HG02840 (cell line): ENCODE measurements around the gene PIGA.

Experiments used
- ATAC-seq: cut with Tn5 transposase; IDR thresholded peaks from one replicate; pipeline ENCODE4 v1.9.1; 2021; ENCODE audit warnings: mild to moderate bottlenecking, moderate library complexity, moderate number of reproducible peaks; ENCODE audit not compliant: unreplicated experiment, low FRiP score

PIGA gene, protein sequence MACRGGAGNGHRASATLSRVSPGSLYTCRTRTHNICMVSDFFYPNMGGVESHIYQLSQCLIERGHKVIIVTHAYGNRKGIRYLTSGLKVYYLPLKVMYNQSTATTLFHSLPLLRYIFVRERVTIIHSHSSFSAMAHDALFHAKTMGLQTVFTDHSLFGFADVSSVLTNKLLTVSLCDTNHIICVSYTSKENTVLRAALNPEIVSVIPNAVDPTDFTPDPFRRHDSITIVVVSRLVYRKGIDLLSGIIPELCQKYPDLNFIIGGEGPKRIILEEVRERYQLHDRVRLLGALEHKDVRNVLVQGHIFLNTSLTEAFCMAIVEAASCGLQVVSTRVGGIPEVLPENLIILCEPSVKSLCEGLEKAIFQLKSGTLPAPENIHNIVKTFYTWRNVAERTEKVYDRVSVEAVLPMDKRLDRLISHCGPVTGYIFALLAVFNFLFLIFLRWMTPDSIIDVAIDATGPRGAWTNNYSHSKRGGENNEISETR

DNA sequence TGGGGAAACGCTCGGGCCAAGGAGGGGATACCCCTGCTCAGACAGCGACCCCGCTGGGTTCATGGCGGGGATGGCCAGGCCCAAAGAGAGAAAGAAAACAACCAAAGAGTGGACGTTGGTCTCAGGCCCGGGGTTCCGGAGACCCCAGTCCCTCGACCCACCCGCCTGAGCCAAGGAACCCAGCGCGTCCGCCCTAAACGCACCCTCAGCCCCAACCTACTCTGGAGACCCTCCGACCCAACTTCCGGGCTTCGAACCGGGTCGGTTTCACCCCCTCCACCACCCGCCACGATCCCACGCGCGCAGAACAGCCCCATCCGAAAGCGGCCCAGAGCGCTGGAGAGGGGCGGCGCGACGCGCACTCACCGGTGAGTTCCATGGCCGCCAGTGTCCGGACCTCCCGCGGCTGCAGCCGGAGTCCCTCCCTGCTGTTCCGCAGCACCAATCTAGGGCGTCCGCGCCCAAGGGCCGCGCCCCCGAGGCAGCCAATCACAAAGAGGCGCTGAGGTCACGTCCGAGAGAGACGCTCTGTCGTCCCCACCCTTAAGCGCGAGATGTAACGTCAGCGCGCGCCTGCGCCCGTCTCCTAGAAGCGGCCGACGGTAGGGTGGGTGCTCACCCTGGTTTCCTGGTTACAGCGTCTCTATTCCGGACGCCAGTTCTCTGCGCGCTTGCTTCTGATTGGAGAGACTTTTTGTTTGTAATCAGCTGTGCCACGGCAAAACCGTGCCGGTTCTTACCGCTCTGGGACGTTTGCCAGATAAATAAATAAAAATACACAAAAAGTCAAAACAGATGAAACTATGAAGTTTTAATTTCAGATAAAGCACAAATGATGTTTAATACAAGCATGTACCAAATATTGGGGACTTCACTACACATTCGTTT, at the start of gene PIGA:
TSS of gene PIGA (minus strand) at position 389 of the 888 bp plus-strand sequence. CDS start 3,593 bp downstream, outside the sequence.
- peak; percentile 100 for ATAC-seq

DNA sequence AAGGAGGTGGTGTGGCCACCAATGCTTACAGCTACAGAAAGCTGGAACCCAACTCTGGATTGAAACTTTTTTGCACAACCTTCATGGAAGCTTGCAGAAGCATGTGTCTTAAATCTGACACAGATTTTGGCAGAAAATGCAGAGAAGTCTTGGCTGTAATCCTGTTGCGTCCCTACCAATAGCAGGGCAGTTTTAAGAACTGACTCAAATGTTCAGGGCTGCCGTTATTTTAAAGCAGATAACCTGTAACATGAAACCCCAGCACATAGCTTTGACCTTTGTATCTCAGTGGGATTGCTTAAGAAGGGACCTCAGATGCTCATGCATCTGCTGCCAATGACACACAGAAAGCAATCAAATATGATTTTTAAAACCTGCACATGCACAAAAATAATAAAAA, 49.0 kb upstream of the PIGA start, which contains the start of gene VEGFD:
TSS of gene VEGFD (minus strand) at position 110 of the 400 bp plus-strand sequence. CDS start 467 bp downstream, outside the sequence.
- no peak for ATAC-seq

DNA sequence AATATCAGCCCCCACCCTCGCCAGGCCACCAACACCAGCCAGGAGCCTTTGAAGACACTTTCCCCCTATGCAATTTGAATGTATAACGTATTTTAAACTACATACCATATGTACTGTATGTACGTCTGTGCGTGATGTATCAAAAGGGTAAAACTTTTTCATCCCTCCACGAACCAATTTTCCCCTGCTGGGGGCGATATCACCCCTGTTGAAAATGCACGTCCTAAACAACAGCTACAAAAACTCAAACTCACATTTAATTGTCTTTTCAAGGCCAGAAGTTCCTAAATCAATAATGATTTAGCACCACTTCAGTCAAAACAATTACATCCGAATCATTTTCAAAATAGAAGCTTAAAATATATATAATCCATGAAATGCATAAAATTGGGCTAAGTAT, 47.5 kb upstream of the PIGA start:
- no peak for ATAC-seq

DNA sequence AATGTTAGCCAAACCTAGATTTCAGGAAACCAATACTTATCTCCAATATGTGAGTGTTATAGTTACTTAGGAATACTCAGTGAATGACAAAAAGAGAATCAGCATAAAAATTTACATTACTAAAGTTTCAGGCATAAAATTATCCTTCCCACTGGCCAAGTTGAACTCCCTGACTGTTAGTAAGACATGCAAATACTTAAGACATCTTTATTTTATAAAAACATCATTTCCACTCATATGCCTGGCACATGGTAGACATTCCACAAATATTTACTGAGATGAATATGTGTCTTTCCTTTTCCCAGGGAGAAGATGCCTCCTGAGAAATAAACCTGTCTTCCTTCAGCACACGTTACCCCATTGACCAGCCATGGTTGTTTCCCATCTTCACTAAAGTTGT, 41.6 kb upstream of the PIGA start:
- ATAC-seq, result no peak

DNA sequence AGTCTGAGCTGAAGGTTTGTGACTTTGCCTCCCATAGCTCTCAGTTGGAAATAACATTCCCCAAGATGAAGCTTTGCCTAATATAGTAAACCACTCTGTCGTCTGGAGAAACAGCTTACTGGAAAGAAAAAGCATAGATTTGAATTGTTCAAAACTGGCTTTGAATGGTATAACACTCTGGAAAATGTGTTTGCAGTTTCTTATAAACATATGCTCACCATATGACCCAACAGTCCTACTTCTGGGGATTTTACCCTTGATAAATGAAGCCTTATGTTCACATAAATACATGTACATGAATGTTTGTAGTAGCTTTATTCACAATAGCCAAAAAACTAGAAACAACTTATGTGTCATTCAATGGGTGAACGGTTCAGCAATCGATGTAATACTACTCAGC, 38.7 kb upstream of the PIGA start:
- no peak for ATAC-seq

DNA sequence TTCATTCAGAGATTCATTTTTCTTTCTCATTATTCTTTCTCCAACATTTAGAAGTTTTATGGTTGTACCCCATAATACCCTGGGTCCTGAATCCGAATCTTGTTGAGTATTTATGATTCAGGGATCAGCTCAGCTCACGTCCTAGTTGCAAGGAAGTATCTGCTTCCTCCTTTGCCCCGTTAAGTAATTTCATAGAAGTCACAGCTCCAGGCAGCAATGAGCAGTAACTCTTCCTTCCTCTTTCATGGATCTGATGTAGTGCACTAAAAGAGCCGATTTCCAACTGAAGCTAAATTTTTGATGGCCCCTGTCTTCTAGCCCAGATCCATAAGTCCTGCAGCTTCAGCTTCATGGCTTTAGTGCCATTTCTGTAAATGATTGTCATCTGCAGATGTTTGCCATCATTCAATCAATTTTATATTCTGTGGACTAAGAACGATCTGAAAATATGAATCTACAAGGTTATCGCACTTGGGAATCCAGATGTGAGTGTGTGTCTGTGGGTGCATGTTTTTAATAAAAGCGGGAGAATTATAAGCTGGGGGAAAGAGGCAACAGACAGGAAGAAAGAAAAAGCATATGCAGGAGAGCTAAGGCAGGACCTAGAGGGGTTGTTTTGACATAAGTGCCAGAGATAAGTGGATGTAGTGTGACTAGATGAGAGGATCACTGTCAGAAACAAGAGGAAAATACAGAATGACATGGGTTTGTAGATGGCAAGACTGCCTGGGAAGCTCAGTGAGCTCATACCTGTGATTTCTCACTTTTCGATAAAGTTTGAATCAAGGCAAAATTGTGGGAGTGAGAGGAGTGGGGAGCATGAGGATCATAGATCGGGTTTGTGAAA, 31.4 kb upstream of the PIGA start:
- no peak for ATAC-seq

DNA sequence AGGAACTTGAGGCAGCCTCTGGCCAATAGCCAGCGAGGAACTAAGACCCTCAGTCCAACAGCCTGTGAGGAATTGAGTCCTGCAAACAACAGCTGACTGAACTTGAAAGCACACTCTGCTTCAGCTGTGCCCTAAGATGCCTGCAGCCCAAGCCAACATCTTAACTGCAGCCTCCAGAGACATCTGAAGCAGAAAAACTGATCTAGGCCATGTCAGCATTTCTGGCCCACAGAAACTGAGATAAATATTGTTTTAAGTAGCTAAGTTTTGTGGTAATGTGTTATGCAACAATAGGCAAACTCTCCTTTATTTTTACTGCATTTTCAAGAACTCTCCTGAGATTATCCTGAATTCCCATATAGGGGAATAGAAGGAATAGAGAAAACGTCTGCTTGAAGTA, 24.4 kb upstream of the PIGA start:
- ATAC-seq, result no peak

DNA sequence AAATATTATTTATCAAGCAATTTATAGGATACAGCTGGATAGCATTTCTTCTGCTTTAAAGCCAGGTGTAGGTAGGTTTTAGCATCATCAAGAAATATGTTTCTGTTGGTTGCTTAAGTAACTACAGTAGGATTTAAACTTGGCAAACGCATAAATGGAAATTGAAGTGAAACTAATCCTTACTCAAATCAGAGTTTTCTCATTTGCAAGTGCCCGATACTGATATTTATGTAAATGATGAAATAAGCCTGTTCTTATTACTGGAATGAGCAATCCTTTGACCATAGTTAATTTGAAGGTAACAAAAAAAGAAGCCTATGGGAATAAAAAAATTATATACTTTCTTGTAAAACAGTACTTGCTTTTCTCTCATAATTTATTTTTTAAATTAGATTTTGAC, 23.2 kb upstream of the PIGA start:
- no peak for ATAC-seq

DNA sequence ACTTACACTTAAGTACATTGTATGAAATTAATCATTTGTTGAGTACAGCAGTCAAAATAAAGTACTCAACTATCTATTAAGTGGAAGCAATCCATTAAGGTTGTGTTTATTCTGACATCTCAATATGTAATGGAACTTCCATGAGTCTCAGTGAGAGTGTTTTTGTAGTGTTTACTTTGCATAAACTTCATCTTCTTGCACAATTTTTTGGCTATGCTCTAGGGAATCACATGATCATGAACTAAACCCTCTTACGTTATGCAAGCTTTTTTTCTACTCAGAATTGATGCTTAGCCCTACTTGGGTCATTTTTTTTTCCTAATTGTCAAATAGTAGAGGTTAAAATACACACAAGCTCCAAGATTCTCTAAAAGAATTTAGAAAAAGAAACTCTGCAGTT, 21.1 kb upstream of the PIGA start:
- ATAC-seq, result no peak

DNA sequence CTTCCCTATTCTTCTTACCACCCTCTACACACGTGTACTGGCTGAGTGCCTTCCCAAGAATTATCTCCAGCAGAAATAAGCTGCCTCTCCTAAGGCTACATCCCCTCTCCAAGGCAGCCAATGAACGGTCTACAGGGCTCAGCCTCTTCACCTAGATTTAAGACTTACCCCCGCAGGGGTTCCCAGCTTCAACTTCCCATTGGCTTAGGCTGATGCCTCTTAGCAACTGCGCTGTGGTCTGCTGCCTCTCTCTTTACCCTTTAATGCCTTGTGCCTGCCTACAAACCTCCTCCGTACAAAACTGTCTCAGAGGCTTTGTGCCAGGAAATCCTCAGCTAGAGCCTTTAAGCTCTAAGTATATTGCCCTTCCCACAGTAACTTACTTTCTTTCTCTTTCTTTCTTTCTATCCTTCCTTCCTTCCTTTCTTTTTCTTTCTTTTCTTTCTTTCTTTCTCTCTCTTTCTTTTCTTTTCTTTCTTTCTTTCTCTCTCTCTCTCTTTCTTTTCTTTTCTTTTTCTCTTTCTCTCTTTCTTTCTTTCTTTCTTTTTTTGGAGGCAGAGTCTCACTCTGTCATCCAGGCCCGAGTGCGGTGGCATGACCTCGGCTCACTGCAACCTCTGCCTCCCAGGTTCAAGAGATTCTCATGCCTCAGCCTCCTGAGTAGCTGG, 15.1 kb upstream of the PIGA start:
- ATAC-seq, result no peak

DNA sequence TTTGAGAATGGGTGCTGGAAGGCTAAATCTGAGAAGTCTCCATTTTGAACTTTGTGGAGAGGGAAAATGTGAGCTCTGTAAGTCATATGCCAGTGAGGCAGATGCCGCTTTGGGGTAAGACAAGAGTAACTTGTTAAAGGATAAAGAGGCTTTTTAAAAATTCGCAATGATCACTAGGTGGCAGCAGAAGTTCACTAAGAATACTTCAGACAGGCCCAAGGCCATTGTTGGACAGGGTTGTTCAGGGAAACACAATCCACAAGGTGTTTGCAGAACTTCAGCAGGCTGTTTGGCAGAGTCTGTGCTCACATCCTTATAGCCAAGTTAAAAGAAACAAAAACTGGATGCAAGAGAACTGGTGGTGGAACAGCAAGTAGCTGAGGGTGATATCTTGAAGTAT, 13.7 kb upstream of the PIGA start:
- ATAC-seq, result no peak

DNA sequence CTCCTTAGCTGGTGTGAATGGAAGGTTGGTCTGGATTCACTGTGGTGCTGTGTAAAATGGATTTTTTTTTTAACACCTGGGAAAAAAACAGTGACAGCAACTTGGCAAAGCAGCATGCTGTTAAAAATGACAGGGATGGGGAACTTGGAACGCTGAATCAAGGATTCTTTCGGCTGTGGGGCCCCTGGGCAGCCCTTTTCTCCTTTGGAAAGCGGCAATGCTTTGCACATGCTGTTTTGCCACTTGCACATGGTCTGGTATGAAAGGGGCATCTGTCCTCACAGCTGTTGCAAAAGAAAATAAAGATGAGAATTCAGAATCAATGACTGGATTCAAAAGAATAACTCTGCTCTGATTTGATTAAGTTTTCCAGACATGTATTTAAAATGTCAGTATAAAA, 10.7 kb upstream of the PIGA start:
- no peak for ATAC-seq

DNA sequence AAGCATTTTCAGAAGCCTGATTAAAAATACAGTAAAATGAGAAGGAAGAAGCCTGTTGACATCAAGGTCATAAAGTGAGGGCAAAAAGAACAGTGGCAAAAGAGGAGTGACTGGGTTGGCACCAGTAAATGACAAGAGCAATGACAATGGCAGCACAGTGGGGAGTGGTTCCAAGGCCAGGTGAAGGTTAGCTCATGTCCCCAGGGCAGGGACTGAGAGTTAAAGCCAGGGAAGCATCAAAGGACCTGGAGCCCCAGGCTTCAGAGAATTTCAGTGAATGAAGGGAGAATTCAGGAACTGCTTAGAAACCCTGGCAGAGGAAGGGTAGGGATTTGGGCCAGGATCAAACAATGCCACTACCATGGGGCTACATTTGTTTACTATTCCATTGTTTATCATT, 8.8 kb upstream of the PIGA start:
- no peak for ATAC-seq

DNA sequence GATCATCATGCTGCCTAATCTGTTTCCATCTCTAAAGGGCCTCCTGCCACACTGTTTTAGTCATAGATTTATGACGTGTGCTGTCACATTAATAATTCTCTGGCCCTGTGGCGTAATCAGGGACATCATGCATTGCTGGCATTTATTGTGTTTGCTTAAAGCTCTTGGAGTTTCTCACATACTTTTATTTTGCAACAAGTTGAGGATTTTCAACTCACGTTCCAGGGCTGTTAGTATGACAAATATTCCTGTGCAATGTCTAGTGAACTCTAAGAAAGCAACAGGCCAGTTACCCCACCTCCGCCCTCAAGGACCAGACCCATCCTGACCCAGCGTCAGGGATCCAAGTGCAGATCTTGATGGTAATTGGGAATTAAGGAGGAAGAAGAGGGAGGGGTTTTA, 7.8 kb upstream of the PIGA start:
- ATAC-seq, result no peak

DNA sequence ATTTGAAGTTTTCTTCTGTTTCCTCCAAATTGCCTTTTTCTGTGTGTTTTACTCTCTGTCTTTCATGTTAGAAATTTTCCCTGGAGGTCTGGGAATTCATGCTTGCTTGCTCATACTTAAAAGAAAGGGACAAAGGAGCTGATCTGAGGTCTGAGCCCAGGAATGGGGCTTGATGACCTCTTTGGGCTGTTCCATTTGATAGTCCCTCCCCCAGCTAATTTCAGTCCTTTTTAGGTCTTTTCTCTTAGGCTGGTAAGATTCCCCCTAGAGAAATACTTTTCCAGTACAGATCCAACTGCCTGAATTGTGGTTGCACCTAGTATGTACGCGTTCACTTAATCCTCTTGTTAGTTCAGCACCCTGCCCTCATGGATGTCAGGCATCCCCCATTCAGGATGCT, 5.5 kb upstream of the PIGA start:
- ATAC-seq, result no peak

DNA sequence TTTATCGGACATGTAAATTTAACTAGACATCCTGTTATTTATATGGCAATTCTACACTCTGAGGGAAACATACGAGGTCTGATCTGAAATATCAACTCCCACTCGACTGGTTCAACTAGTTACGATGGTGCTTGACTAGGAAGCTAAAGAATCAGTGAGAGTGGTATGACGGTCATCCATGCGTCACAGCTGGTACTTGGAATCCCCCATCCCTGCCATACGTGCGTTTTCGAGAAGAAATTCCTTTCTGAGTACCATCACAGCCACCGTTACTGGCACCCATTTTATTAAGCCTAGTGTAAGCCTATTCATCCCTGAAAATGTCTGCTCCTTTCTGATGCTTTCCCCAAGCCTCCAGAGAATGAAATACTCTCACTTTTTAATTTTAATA, 695 bp upstream of the PIGA start:
- ATAC-seq, result no peak

DNA sequence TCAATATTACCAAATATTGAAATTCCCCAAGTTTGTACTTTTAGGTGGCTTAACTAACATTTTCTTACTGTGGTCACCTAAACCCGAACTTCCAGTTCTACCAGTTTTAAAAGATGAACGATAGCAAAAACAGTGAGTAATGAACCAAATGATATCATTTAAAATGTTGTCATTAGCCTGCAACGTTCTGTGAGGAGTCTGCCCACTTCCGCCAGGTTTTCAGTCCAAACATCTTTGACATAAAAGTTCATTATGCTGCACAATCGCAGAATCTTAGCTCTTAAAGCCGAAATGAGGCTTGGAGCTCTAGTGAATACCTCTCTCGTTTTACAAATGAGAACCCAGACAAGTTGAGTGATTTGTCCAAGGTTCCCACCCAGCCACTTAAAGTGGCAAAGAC, 762 bp downstream of the PIGA start:
- ATAC-seq, result no peak

DNA sequence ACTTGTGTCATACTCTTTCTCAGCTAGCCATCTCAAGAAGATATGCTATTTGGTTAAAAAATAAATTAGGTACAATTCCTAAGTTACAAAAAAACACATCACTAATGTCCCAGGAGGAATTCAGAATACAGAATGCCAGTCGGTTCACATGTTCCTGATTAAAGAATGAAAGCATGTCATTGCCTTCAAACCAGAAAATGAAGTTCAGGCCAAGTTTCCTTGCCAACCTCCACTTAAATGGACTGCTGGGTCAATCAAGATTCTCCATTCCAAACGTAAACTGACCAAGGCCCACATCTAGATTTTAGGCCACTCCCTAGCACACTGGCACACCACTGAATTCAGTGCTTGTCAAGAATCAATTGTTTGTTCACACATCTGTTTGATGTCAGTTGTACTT, 6.5 kb downstream of the PIGA start:
- no peak for ATAC-seq

DNA sequence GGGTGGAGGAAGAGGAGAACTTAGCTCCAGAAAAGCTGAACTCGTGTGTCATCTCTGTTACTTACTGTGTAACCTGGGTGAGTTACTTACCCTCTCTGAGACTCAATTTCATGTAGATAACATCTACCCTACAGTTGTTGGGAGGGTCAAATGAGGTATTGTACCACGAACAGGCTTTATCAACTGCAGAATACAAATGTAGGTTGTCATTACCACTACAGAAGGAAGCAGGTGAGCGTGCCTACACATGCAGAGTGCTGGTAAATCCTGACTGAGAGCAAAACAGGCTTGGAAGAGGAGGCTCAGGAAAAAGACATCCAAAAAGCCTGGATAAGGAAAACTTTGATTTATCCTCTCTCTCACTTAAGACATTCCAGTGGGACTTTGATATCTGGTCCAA, 7.2 kb downstream of the PIGA start:
- ATAC-seq, result no peak

DNA sequence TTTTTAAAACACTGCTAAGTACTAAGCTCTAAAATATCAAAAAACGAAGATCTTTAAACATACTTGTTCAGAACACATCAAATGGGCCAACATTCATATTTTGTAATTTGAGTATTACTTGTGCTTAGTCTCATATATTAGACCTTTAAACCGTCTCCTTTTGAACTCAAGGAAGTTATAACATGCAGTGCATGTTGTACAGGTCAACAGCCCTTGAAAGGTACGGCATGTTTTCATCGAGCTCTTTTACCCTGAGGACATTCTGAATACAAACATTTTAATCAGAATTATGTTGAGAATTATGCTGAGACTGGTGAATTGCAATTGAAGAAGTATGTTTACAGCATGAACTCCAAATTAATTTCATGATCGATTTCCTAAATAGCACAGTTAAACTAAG, 12.9 kb downstream of the PIGA start:
- ATAC-seq, result no peak
